ENCODE measurements around the gene TMEM229B. TPM values are rescaled to one million over a fixed set of nuclear protein-coding genes. Genes with fewer than 3 reads are reported as not detected.
A peak's percentile ranks its signal among the peaks of the same experiment; 100 is the strongest.

TMEM229B gene
- total and polyA plus RNA-seq, 3 experiments from 2014 or later: 3.2 to 34.4 (median 4.4) TPM

GRCh38 chr14:67438969-67439368, 49.6 kb downstream of the TMEM229B start:
- H3K9me3 ChIP-seq (ENCODE audit: low read length): no peaks in the 10 kb centered on the region
- H3K4me1 ChIP-seq (ENCODE audit: insufficient read depth, low read length): no peaks in the 10 kb centered on the region
- POLR2A ChIA-PET: interaction anchor here (0.7 kb wide), 1 partner anchor 205 kb away, joined by 3 read pairs; no protein-coding TSS in a partner anchor
- Mint-ChIP-seq H3K9me3 (no peaks in the 10 kb centered on the region), H3K4me3 (no peak overlapping the region), H3K4me1 (no peaks in the 10 kb centered on the region), H3K27me3 (peaks cover 8 to 26% of the 10 kb centered on the region in 2 donors), H3K36me3 (no peaks in the 10 kb centered on the region), H3K27ac (no peak overlapping the region)
- H3K36me3 ChIP-seq (ENCODE audit: insufficient read depth, low read length): no peaks in the 10 kb centered on the region
- H3K27ac ChIP-seq (ENCODE audit: low read depth, low read length): no peak overlapping the region
- no peaks in the 10 kb centered on the region for H3K27me3 ChIP-seq (ENCODE audit: insufficient read depth, low read length, poor library complexity, severe bottlenecking)
- H3K4me3 ChIP-seq (ENCODE audit: low read length): no peak overlapping the region
- CTCF ChIA-PET: interaction anchor here (2.8 to 6.8 kb wide), 2 partner anchors 10 to 133 kb away, joined by 9 to 44 read pairs; no protein-coding TSS in a partner anchor
- DNase-seq: no peak

GRCh38 chr14:67436006-67436866, 52.3 kb downstream of the TMEM229B start:
- ChIA-PET CTCF (interaction anchor here (1.0 to 6.8 kb wide), 3 partner anchors 8 to 268 kb away, joined by 3 to 44 read pairs (median 4); no protein-coding TSS in a partner anchor), POLR2A (no interaction called here)
- H3K9me3 Mint-ChIP-seq: no peaks in the 10 kb centered on the region
- H3K27ac Mint-ChIP-seq: no peak overlapping the region
- H3K27me3 ChIP-seq (ENCODE audit: insufficient read depth, low read length, poor library complexity, severe bottlenecking): no peaks in the 10 kb centered on the region
- H3K4me1 ChIP-seq (ENCODE audit: insufficient read depth, low read length): no peaks in the 10 kb centered on the region
- no peak for DNase-seq
- H3K4me3 ChIP-seq (ENCODE audit: low read length): no peak overlapping the region
- H3K4me3 Mint-ChIP-seq: no peak overlapping the region
- H3K9me3 ChIP-seq (ENCODE audit: low read length): no peaks in the 10 kb centered on the region
- H3K4me1 Mint-ChIP-seq: no peaks in the 10 kb centered on the region
- H3K36me3 Mint-ChIP-seq: no peaks in the 10 kb centered on the region
- peaks cover 5 to 18% of the 10 kb centered on the region in 2 donors for H3K27me3 Mint-ChIP-seq
- H3K27ac ChIP-seq (ENCODE audit: low read depth, low read length): no peak overlapping the region
- no peaks in the 10 kb centered on the region for H3K36me3 ChIP-seq (ENCODE audit: insufficient read depth, low read length)

GRCh38 chr14:67435603-67436002, 52.9 kb downstream of the TMEM229B start:
- Mint-ChIP-seq H3K27me3 (peaks cover 5 to 18% of the 10 kb centered on the region in 2 donors), H3K9me3 (no peaks in the 10 kb centered on the region), H3K27ac (no peak overlapping the region), H3K4me3 (no peak overlapping the region), H3K4me1 (no peaks in the 10 kb centered on the region), H3K36me3 (no peaks in the 10 kb centered on the region)
- Histone ChIP-seq H3K27me3 (ENCODE audit: insufficient read depth, low read length, poor library complexity, severe bottlenecking) (no peaks in the 10 kb centered on the region), H3K9me3 (ENCODE audit: low read length) (no peaks in the 10 kb centered on the region), H3K4me3 (ENCODE audit: low read length) (no peak overlapping the region), H3K27ac (ENCODE audit: low read depth, low read length) (no peak overlapping the region), H3K36me3 (ENCODE audit: insufficient read depth, low read length) (no peaks in the 10 kb centered on the region), H3K4me1 (ENCODE audit: insufficient read depth, low read length) (no peaks in the 10 kb centered on the region)
- no peak for DNase-seq
- ChIA-PET POLR2A (no interaction called here), CTCF (interaction anchor here (1.0 to 6.8 kb wide), 3 partner anchors 7 to 269 kb away, joined by 3 to 44 read pairs (median 4); no protein-coding TSS in a partner anchor)

- no peak for DNase-seq
- H3K4me3 ChIP-seq (ENCODE audit: low read length): no peak overlapping the region
- ChIA-PET POLR2A (no interaction called here), CTCF (interaction anchor here (15.2 kb wide), 1 partner anchor 136 kb away, joined by 263 read pairs; no protein-coding TSS in a partner anchor)
- H3K36me3 ChIP-seq (ENCODE audit: insufficient read depth, low read length): no peaks in the 10 kb centered on the region
- no peak overlapping the region for H3K4me3 Mint-ChIP-seq
- no peaks in the 10 kb centered on the region for H3K9me3 Mint-ChIP-seq
- H3K4me1 ChIP-seq (ENCODE audit: insufficient read depth, low read length): no peaks in the 10 kb centered on the region
- H3K36me3 Mint-ChIP-seq: no peaks in the 10 kb centered on the region
- H3K27me3 Mint-ChIP-seq: peaks cover 6 to 8% of the 10 kb centered on the region in 2 donors
- H3K9me3 ChIP-seq (ENCODE audit: low read length): no peaks in the 10 kb centered on the region
- H3K27ac ChIP-seq (ENCODE audit: low read depth, low read length): no peak overlapping the region
- peak overlapping the region in 1 of 8 donors; percentile 31 for H3K27ac Mint-ChIP-seq
- H3K4me1 Mint-ChIP-seq: no peaks in the 10 kb centered on the region
- H3K27me3 ChIP-seq (ENCODE audit: insufficient read depth, low read length, poor library complexity, severe bottlenecking): no peaks in the 10 kb centered on the region
Observed at GRCh38 chr14:67432050-67432564, 56.4 kb downstream of the TMEM229B start.

- Mint-ChIP-seq H3K4me3 (no peak overlapping the region), H3K36me3 (no peaks in the 10 kb centered on the region), H3K9me3 (no peaks in the 10 kb centered on the region), H3K4me1 (no peaks in the 10 kb centered on the region), H3K27ac (peak overlapping the region in 1 of 8 donors; percentile 32), H3K27me3 (peaks cover 10 to 20% of the 10 kb centered on the region in 2 donors)
- POLR2A ChIA-PET: no interaction called here
- Histone ChIP-seq H3K4me3 (ENCODE audit: low read length) (no peak overlapping the region), H3K27me3 (ENCODE audit: insufficient read depth, low read length, poor library complexity, severe bottlenecking) (no peaks in the 10 kb centered on the region), H3K4me1 (ENCODE audit: insufficient read depth, low read length) (no peaks in the 10 kb centered on the region), H3K9me3 (ENCODE audit: low read length) (no peaks in the 10 kb centered on the region), H3K27ac (ENCODE audit: low read depth, low read length) (no peak overlapping the region), H3K36me3 (ENCODE audit: insufficient read depth, low read length) (no peaks in the 10 kb centered on the region)
- DNase-seq: no peak
- CTCF ChIA-PET: interaction anchor here (0.6 to 15.2 kb wide), 5 partner anchors 9 to 284 kb away, joined by 3 to 263 read pairs (median 33); no protein-coding TSS in a partner anchor
Observed at GRCh38 chr14:67429510-67430205, 58.9 kb downstream of the TMEM229B start.

- Mint-ChIP-seq H3K36me3 (no peaks in the 10 kb centered on the region), H3K27ac (peak overlapping the region in 1 of 8 donors; percentile 47), H3K27me3 (peaks cover 10 to 23% of the 10 kb centered on the region in 2 donors), H3K4me3 (no peak overlapping the region), H3K9me3 (no peaks in the 10 kb centered on the region), H3K4me1 (no peaks in the 10 kb centered on the region)
- no peak for DNase-seq
- ChIA-PET POLR2A (no interaction called here), CTCF (interaction anchor here (0.8 to 15.2 kb wide), 16 partner anchors 10 to 275 kb away, joined by 3 to 263 read pairs (median 10); partner anchors contain the start of gene TMEM229B)
- H3K27ac ChIP-seq (ENCODE audit: low read depth, low read length): no peak overlapping the region
- H3K4me1 ChIP-seq (ENCODE audit: insufficient read depth, low read length): no peaks in the 10 kb centered on the region
- no peak overlapping the region for H3K4me3 ChIP-seq (ENCODE audit: low read length)
- H3K27me3 ChIP-seq (ENCODE audit: insufficient read depth, low read length, poor library complexity, severe bottlenecking): no peaks in the 10 kb centered on the region
- H3K9me3 ChIP-seq (ENCODE audit: low read length): no peaks in the 10 kb centered on the region
- H3K36me3 ChIP-seq (ENCODE audit: insufficient read depth, low read length): no peaks in the 10 kb centered on the region
Observed at GRCh38 chr14:67428501-67429031, 60.0 kb downstream of the TMEM229B start.

GRCh38 chr14:67426983-67427606, 61.4 kb downstream of the TMEM229B start:
- peak; percentile 54 to 84 (median 63) for DNase-seq
- Mint-ChIP-seq H3K4me3 (no peak overlapping the region), H3K27ac (peak overlapping the region in 2 of 8 donors; percentile 20 to 21), H3K36me3 (no peaks in the 10 kb centered on the region), H3K4me1 (no peaks in the 10 kb centered on the region), H3K27me3 (peaks cover 10 to 29% of the 10 kb centered on the region in 2 donors), H3K9me3 (no peaks in the 10 kb centered on the region)
- no peaks in the 10 kb centered on the region for H3K9me3 ChIP-seq (ENCODE audit: low read length)
- no peak overlapping the region for H3K27ac ChIP-seq (ENCODE audit: low read depth, low read length)
- H3K36me3 ChIP-seq (ENCODE audit: insufficient read depth, low read length): no peaks in the 10 kb centered on the region
- H3K27me3 ChIP-seq (ENCODE audit: insufficient read depth, low read length, poor library complexity, severe bottlenecking): no peaks in the 10 kb centered on the region
- H3K4me1 ChIP-seq (ENCODE audit: insufficient read depth, low read length): no peaks in the 10 kb centered on the region
- no peak overlapping the region for H3K4me3 ChIP-seq (ENCODE audit: low read length)
- ChIA-PET CTCF (interaction anchor here (0.6 to 15.2 kb wide), 49 partner anchors 9 to 297 kb away, joined by 3 to 263 read pairs (median 5); partner anchors contain the start of genes PIGH, PLEK2, PLEKHH1 and RDH11), POLR2A (interaction anchor here (1.5 kb wide), 1 partner anchor 145 kb away, joined by 5 read pairs; no protein-coding TSS in a partner anchor)

All from CD8-positive, alpha-beta memory T cell (primary cell).